Vagina (tissue), 2 donors: Measurements from ENCODE around the gene MARF1.

Experiments used
- CTCF ChIP-seq, 3 experiments: fragments of 450-650 bp in 2 of 3; fragments of 200-600 bp in 1 of 3; sonication (generic) in 1 of 3; IDR thresholded peaks; one replicate each; pipeline ENCODE4 v1.5.1; 2017 to 2019; ENCODE audit warnings: antibody characterized with exemption in 3 of 3, mild to moderate bottlenecking in 2 of 3, moderate library complexity in 2 of 3
- POLR2A ChIP-seq, 2 donors: fragments of 450-650 bp; IDR thresholded peaks; one replicate each; pipeline ENCODE4 v1.6.1; 2017; ENCODE audit warnings: antibody characterized with exemption in 2 of 2, mild to moderate bottlenecking in 2 of 2, moderate library complexity in 2 of 2
- POLR2AphosphoS5 ChIP-seq, 2 donors: sonication (generic); formaldehyde crosslinking; IDR thresholded peaks; one replicate each; pipeline ENCODE4 v1.9.0; 2017; ENCODE audit warnings: antibody characterized with exemption in 2 of 2, mild to moderate bottlenecking in 2 of 2, low read depth in 1 of 2; ENCODE audit not compliant: insufficient read depth in 1 of 2

GRCh38 chr16:15575293-15576049 is 67.5 kb downstream of the MARF1 start:
- TF ChIP-seq POLR2A (IDR thresholded peaks at IDR 0.05), result no peak
- TF ChIP-seq CTCF (IDR thresholded peaks at IDR 0.05), result no peak
- TF ChIP-seq POLR2AphosphoS5 (IDR thresholded peaks at IDR 0.05; ENCODE audit: insufficient read depth in 1 of 2, low read depth in 1 of 2), result no peak
